GM15510 (cell line): ENCODE data around the gene ARHGEF2.

Source experiments
- POLR2A ChIP-seq: IDR thresholded peaks from 3 replicates; pipeline ENCODE4 v1.6.1; 2011; ENCODE audit warnings: borderline replicate concordance; ENCODE audit not compliant: insufficient read length; ENCODE audit errors: extremely low read depth

ARHGEF2 gene

GRCh38 chr1:155925506-155925905 is 52.8 kb downstream of the ARHGEF2 start:
- no peak for TF ChIP-seq POLR2A

GRCh38 chr1:155920717-155921116 is 57.6 kb downstream of the ARHGEF2 start:
- TF ChIP-seq POLR2A, result no peak

GRCh38 chr1:155919801-155920200 is 58.5 kb downstream of the ARHGEF2 start:
- TF ChIP-seq POLR2A, result no peak

- no peak for TF ChIP-seq POLR2A
Observed at GRCh38 chr1:155918660-155919059, 59.7 kb downstream of the ARHGEF2 start.

GRCh38 chr1:155913969-155914757 is 64.2 kb downstream of the ARHGEF2 start:
- no peak for TF ChIP-seq POLR2A

GRCh38 chr1:155912056-155912536 is 66.3 kb downstream of the ARHGEF2 start:
- TF ChIP-seq POLR2A, result no peak

- peak; percentile 77 for TF ChIP-seq POLR2A
Observed at GRCh38 chr1:155911156-155912055, 66.9 kb downstream of the ARHGEF2 start, which contains the start of gene RIT1. Gene RIT1, minus strand, starts transcription at chr1:155911349. Its CDS starts 588 bp downstream, at chr1:155910761.

GRCh38 chr1:155910621-155911121 is 67.7 kb downstream of the ARHGEF2 start:
- no peak for TF ChIP-seq POLR2A

GRCh38 chr1:155909894-155910293 is 68.5 kb downstream of the ARHGEF2 start:
- TF ChIP-seq POLR2A, result no peak

GRCh38 chr1:155904261-155904660 is 74.1 kb downstream of the ARHGEF2 start:
- TF ChIP-seq POLR2A, result no peak

- TF ChIP-seq POLR2A, result no peak
Observed at GRCh38 chr1:155900161-155900560, 78.2 kb downstream of the ARHGEF2 start.

- no peak for TF ChIP-seq POLR2A
Observed at GRCh38 chr1:155899683-155900082, 78.7 kb downstream of the ARHGEF2 start.

GRCh38 chr1:155898888-155899287 is 79.5 kb downstream of the ARHGEF2 start:
- no peak for TF ChIP-seq POLR2A

GRCh38 chr1:155897746-155898145 is 80.6 kb downstream of the ARHGEF2 start:
- no peak for TF ChIP-seq POLR2A
